Measurements from ENCODE around the gene TLCD3B.

GRCh38 chr16:30032083-30032819 lies 1.2 kb upstream of the TLCD3B start:
- TF ChIP-seq EZH2 (IDR thresholded peaks at IDR 0.05) (no peak), POLR2AphosphoS5 (IDR thresholded peaks at IDR 0.05; ENCODE audit: borderline replicate concordance, low read depth, low read length) (no peak)

All from SK-N-MC (cell line).